Measurements from ENCODE around the gene TMEM150B. TPM values are rescaled to one million over a fixed set of nuclear protein-coding genes. Genes with fewer than 3 reads are reported as not detected.

TMEM150B gene
- total and polyA plus RNA-seq, 12 donors = 0.38 to 6.5 (median 0.61) TPM; not detected in 4

- Histone ChIP-seq H3K27ac (no peak overlapping the region), H3K36me3 (peaks cover 0 to 44% (median 15%) of the 10 kb centered on the region in 9 donors)
Observed at GRCh38 chr19:55345818-55346724, 20.9 kb upstream of the TMEM150B start.

GRCh38 chr19:55345101-55345817 is 20.1 kb upstream of the TMEM150B start:
- no peak overlapping the region for H3K4me3 ChIP-seq
- TF ChIP-seq CTCF (IDR thresholded peaks at IDR 0.05) = no peak
- ATAC-seq (peak in 1 of 8 donors; percentile 2), DNase-seq (no peak)
- H3K36me3 ChIP-seq = peaks cover 0 to 44% (median 15%) of the 10 kb centered on the region in 9 donors
- H3K27me3 ChIP-seq = peaks cover 0 to 5% (median 0%) of the 10 kb centered on the region in 7 donors
- H3K4me1 ChIP-seq = peaks cover 3 to 23% (median 14%) of the 10 kb centered on the region in 9 donors
- 88 to 90% methylated on average over 22 of the region's 22 CpGs for WGBS, 2 donors
- H3K27ac ChIP-seq = no peak overlapping the region
- no peaks in the 10 kb centered on the region for H3K9me3 ChIP-seq
- intact Hi-C loops (cut with DNase I) = no loop called here

More at GRCh38 chr19:55345818-55346724, 20.9 kb upstream of the TMEM150B start:
- intact Hi-C loops (cut with DNase I) = no loop called here
- Histone ChIP-seq H3K4me3 (no peak overlapping the region), H3K27me3 (peaks cover 0 to 12% (median 8%) of the 10 kb centered on the region in 7 donors), H3K4me1 (peaks cover 0 to 15% (median 6%) of the 10 kb centered on the region in 9 donors), H3K9me3 (no peaks in the 10 kb centered on the region)
- TF ChIP-seq CTCF (IDR thresholded peaks at IDR 0.05) = no peak
- ATAC-seq (peak in 6 of 8 donors; percentile 7 to 41 (median 23)), DNase-seq (peak in 1 of 2 donors; percentile 61)
- WGBS, 2 donors = 84 to 86% methylated on average over 43 of the region's 43 CpGs

- no peak for TF ChIP-seq CTCF (IDR thresholded peaks at IDR 0.05)
- no peak overlapping the region for H3K27ac ChIP-seq
- peaks cover 0 to 44% (median 15%) of the 10 kb centered on the region in 9 donors for H3K36me3 ChIP-seq
- no peaks in the 10 kb centered on the region for H3K9me3 ChIP-seq
- no peaks in the 10 kb centered on the region for H3K27me3 ChIP-seq
- ATAC-seq (no peak), DNase-seq (no peak)
- intact Hi-C loops (cut with DNase I) = no loop called here
- no peak overlapping the region for H3K4me3 ChIP-seq
- peaks cover 4 to 24% (median 16%) of the 10 kb centered on the region in 9 donors for H3K4me1 ChIP-seq
- WGBS, 2 donors = 85 to 90% methylated on average over 9 of the region's 9 CpGs
Observed at GRCh38 chr19:55344444-55344843, 19.3 kb upstream of the TMEM150B start.

Measured in heart right ventricle (tissue), 16 donors.